ENCODE data around the gene IGSF8.

IGSF8 gene

DNA sequence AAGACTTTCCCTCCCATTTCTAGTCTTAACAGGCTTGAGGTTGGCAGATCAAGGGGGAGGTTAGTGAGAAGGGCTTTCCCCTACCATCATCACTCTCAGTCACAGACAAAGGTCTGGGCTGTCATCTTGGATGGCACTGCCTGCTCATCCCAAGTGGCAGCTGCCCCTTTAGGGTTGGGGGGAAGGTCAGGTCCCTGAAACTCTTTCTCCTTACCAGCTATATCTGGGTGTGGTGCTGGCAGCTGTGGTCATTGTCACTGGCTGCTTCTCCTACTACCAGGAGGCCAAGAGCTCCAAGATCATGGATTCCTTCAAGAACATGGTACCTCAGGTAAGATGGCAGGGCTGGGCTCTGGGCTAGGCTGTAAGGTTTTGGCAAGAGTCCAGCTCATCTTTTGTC lies 25.3 kb upstream of the IGSF8 start:
- H3K27me3 ChIP-seq (ENCODE audit: control insufficient read depth, low read length), result peaks cover 3% of the 10 kb centered on the region; the same call in 1 of the 2 replicates
- no peaks in the 10 kb centered on the region for H3K36me3 ChIP-seq (ENCODE audit: control insufficient read depth, low read length)
- TF ChIP-seq, protein P1, sequence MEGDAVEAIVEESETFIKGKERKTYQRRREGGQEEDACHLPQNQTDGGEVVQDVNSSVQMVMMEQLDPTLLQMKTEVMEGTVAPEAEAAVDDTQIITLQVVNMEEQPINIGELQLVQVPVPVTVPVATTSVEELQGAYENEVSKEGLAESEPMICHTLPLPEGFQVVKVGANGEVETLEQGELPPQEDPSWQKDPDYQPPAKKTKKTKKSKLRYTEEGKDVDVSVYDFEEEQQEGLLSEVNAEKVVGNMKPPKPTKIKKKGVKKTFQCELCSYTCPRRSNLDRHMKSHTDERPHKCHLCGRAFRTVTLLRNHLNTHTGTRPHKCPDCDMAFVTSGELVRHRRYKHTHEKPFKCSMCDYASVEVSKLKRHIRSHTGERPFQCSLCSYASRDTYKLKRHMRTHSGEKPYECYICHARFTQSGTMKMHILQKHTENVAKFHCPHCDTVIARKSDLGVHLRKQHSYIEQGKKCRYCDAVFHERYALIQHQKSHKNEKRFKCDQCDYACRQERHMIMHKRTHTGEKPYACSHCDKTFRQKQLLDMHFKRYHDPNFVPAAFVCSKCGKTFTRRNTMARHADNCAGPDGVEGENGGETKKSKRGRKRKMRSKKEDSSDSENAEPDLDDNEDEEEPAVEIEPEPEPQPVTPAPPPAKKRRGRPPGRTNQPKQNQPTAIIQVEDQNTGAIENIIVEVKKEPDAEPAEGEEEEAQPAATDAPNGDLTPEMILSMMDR (IDR thresholded peaks at IDR 0.05; ENCODE audit: low read depth, low read length, poor library complexity, severe bottlenecking), result no peak
- no peaks in the 10 kb centered on the region for H3K9me2 ChIP-seq (replicated peaks; ENCODE audit: control insufficient read depth, low read length)
- no peak overlapping the region for H3K4me3 ChIP-seq (ENCODE audit: low read length)
- H3K4me1 ChIP-seq (ENCODE audit: control insufficient read depth, low read length), result no peaks in the 10 kb centered on the region
- no peaks in the 10 kb centered on the region for H3K9me3 ChIP-seq (ENCODE audit: control insufficient read depth, insufficient read depth, low read length)
- no peaks in the 10 kb centered on the region for H3F3A ChIP-seq (ENCODE audit: control insufficient read depth, insufficient read depth)
- H4K20me1 ChIP-seq (ENCODE audit: control insufficient read depth, insufficient read depth, low read depth, low read length), result no peaks in the 10 kb centered on the region
- H3K4me2 ChIP-seq (ENCODE audit: low read length), result no peak overlapping the region
- no peaks in the 10 kb centered on the region for H3K79me2 ChIP-seq (ENCODE audit: control insufficient read depth, low read length)
- H3K27ac ChIP-seq (ENCODE audit: low read depth, low read length), result no peak overlapping the region

DNA sequence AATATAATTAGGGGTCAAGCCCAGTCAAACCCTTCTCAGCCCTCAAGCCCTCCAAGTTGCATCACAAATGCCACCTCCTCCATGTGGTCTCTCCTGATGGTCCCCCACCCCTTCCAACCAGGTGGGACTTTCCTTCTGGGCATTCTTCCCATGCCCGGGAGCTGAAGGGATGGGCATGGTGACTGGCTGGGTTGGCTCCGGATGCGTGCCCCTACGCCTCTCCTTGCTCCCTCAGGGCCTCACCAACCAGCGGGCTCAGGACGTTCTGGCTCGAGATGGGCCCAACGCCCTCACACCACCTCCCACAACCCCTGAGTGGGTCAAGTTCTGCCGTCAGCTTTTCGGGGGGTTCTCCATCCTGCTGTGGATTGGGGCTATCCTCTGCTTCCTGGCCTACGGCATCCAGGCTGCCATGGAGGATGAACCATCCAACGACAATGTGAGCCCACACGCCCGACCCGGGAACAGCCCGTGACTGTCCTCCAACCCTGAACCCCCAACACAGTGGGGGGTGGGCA lies 24.6 kb upstream of the IGSF8 start:
- H3K36me3 ChIP-seq (ENCODE audit: control insufficient read depth, low read length), result no peaks in the 10 kb centered on the region
- H3K4me1 ChIP-seq (ENCODE audit: control insufficient read depth, low read length), result no peaks in the 10 kb centered on the region
- no peaks in the 10 kb centered on the region for H3K9me2 ChIP-seq (replicated peaks; ENCODE audit: control insufficient read depth, low read length)
- no peak overlapping the region for H3K27ac ChIP-seq (ENCODE audit: low read depth, low read length)
- H3K4me2 ChIP-seq (ENCODE audit: low read length), result no peak overlapping the region
- H3K27me3 ChIP-seq (ENCODE audit: control insufficient read depth, low read length), result peaks cover 1% of the 10 kb centered on the region; the same call in 1 of the 2 replicates
- no peaks in the 10 kb centered on the region for H4K20me1 ChIP-seq (ENCODE audit: control insufficient read depth, insufficient read depth, low read depth, low read length)
- TF ChIP-seq, protein P1 (IDR thresholded peaks at IDR 0.05; ENCODE audit: low read depth, low read length, poor library complexity, severe bottlenecking), result no peak
- TF ChIP-seq EZH2phosphoT487 (IDR thresholded peaks at IDR 0.05; ENCODE audit: borderline replicate concordance, low read length), result no peak
- H3K9me3 ChIP-seq (ENCODE audit: control insufficient read depth, insufficient read depth, low read length), result no peaks in the 10 kb centered on the region
- no peaks in the 10 kb centered on the region for H3K79me2 ChIP-seq (ENCODE audit: control insufficient read depth, low read length)
- no peak overlapping the region for H3K4me3 ChIP-seq (ENCODE audit: low read length)
- no peaks in the 10 kb centered on the region for H3F3A ChIP-seq (ENCODE audit: control insufficient read depth, insufficient read depth)

DNA sequence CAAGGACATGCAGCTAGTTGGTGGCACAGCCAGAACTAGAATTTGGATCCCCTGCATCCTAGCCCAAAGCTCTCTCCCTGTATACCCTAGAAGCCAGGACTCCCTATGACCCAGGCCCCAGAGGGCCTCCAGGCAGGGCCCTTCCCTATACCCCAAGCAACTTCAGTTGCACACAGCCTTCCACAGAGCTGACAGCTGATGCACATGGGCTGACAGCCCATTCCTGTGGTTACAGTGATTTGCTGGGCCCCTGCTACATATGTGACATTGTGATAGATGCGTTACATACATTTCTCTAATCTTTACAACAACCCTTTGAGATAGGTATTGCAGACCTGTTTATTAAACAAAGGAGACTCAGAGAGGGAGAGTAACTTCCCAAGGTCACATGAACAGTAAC lies 23.0 kb upstream of the IGSF8 start:
- Histone ChIP-seq H3K36me3 (ENCODE audit: control insufficient read depth, low read length) (no peaks in the 10 kb centered on the region), H4K20me1 (ENCODE audit: control insufficient read depth, insufficient read depth, low read depth, low read length) (no peaks in the 10 kb centered on the region)
- TF ChIP-seq, protein P1 (IDR thresholded peaks at IDR 0.05; ENCODE audit: low read depth, low read length, poor library complexity, severe bottlenecking), result no peak
- no peak for TF ChIP-seq EZH2phosphoT487 (IDR thresholded peaks at IDR 0.05; ENCODE audit: borderline replicate concordance, low read length)

More for the DNA sequence above, 23.0 kb upstream of the IGSF8 start:
- no peaks in the 10 kb centered on the region for H3F3A ChIP-seq (ENCODE audit: control insufficient read depth, insufficient read depth)
- no peaks in the 10 kb centered on the region for H3K9me3 ChIP-seq (ENCODE audit: control insufficient read depth, insufficient read depth, low read length)
- H3K4me2 ChIP-seq (ENCODE audit: low read length), result no peak overlapping the region
- H3K27ac ChIP-seq (ENCODE audit: low read depth, low read length), result no peak overlapping the region
- no peaks in the 10 kb centered on the region for H3K4me1 ChIP-seq (ENCODE audit: control insufficient read depth, low read length)
- H3K9me2 ChIP-seq (replicated peaks; ENCODE audit: control insufficient read depth, low read length), result no peaks in the 10 kb centered on the region
- H3K79me2 ChIP-seq (ENCODE audit: control insufficient read depth, low read length), result no peaks in the 10 kb centered on the region
- peaks cover 12% of the 10 kb centered on the region for H3K27me3 ChIP-seq (ENCODE audit: control insufficient read depth, low read length)
- H3K4me3 ChIP-seq (ENCODE audit: low read length), result no peak overlapping the region
